Bronchial epithelial cell (primary cell): ENCODE measurements around the gene PCGF3. TPM values are rescaled to one million over a fixed set of nuclear protein-coding genes. Genes with fewer than 3 reads are reported as not detected.
A peak's percentile ranks its signal among the peaks of the same experiment; 100 is the strongest.
"Not testable (repeated sequence)": the region's sequence is repeated elsewhere in the genome, so short reads cannot be mapped to it uniquely, and the experiment has no call there.

ENCODE experiments used
- DNase-seq: peaks from one replicate; pipeline ENCODE4 v3.0.0-alpha.2; 2010; ENCODE audit warnings: low read depth
- FAIRE-seq: peaks from 2 replicates; lab custom pipeline; 2011; peaks lifted over from hg19 to GRCh38; lab: Jason Lieb, UNC
- H3K27me3 ChIP-seq: 2 replicates; pipeline ENCODE4 v1.5.1; 2011; ENCODE audit warnings: low read length; ENCODE audit not compliant: control insufficient read depth, insufficient read depth
- H3K36me3 ChIP-seq: 2 replicates; pipeline ENCODE4 v1.5.1; 2011; ENCODE audit warnings: low read length; ENCODE audit not compliant: control insufficient read depth, insufficient read depth
- H3K4me3 ChIP-seq: 2 replicates; pipeline ENCODE4 v1.5.1; 2011; ENCODE audit warnings: mild to moderate bottlenecking, low read depth, low read length, control low read depth
- CTCF ChIP-seq: IDR thresholded peaks from 2 replicates; pipeline ENCODE4 v1.5.1; 2011; ENCODE audit warnings: mild to moderate bottlenecking, moderate library complexity, low read length, control low read depth, inconsistent platforms; ENCODE audit not compliant: insufficient read depth, severe bottlenecking
- total RNA-seq: library from RNA; depleted of rRNA; stranded (reverse); fragments of >200 nt; gene quantifications from 2 replicates; pipeline ENCODE4 v1.2.1, GENCODE V29; 2014

Gene PCGF3
- total RNA-seq, 1 donor from 2014 or later: 30.5 TPM

DNA sequence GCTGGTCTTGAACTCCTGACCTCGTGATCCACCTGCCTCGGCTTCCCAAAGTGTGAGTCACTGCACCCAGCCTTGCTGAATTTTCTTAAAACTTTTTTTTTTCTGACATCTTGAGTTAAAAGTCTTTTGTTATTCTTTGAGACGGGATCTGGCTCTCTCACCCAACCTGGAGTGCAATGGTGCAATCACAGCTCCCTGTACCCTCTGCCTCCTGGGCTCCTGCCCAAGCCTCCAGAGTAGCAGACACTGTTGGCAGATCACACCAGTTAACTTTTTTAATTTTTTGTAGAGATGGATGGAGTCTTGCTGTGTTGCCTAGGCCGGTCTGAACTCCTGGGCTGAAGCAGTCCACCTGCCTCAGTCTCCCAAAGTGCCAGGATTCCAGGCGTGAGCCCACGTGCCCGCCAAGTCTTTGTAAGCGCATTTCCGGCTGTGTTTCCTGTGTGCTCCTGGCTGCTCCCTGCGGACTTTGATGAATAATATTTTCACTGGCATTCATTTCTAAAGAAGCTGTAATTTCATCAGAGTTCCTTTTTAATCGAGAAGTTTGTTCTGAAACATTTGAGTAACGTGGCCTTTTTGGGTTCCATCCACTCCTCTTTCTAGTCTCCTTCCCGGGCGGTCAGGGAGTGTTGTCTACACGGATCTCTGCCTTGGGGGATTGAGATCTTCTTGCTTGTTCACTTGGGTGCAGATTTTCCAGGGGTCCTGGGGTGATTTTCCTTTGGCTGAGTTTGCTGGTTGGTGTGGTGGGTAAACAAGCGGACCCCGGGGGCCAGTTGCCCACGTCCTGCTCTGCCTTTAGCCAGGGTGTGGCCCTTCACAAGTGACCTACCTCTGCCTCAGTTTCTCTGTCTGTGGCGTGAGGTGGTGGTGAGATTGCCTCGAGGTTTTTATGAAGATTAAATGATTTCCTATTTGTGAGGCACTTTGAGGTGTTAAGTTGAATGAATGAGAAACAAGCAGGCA lies 44.4 kb downstream of the PCGF3 start:
- peaks cover 25% of the 10 kb centered on the region for H3K36me3 ChIP-seq
- no peak for TF ChIP-seq CTCF
- FAIRE-seq (no peak), DNase-seq (no peak)
- no peaks in the 10 kb centered on the region for H3K27me3 ChIP-seq
- H3K4me3 ChIP-seq: no peak overlapping the region

GRCh38 chr4:751676-752075 lies 46.0 kb downstream of the PCGF3 start:
- no peak for FAIRE-seq
- no peak for TF ChIP-seq CTCF
- peaks cover 25% of the 10 kb centered on the region for H3K36me3 ChIP-seq

DNA sequence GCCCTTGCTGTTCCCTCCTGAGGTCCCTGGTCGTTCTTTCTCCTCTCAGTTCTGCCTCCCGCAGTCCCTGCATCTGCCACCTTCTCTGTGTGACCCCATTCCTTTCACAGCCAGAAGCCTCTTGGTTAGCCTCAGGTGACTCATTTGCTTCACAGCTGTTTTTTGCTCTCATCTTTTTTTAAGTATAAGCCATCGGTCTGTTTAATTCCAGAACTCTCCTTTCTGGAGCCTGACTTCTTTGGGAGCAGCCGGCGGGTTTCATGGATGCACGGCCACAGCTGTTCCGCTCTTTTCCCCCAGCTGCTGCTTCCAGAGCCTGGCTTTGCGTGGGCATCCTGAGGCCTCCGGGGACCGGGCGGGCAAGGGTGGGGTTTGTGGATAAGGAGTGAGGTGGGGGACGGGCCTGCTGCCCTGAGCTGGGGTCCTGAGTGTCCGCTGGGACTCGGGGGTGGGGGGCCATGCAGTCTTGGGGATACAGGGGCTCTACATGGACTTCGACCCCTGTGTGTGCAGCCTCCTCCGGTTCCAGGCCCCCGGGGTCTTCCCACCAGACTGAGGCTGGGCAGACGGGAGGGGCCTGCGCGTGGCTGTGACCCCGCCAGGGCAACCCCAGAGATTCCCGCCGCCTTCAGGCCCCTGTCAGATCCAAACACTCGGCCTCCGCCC lies 46.7 kb downstream of the PCGF3 start:
- peaks cover 27% of the 10 kb centered on the region for H3K36me3 ChIP-seq

More at GRCh38 chr4:751676-752075, 46.0 kb downstream of the PCGF3 start:
- DNase-seq: no peak
- Histone ChIP-seq H3K27me3 (no peaks in the 10 kb centered on the region), H3K4me3 (no peak overlapping the region)

DNA sequence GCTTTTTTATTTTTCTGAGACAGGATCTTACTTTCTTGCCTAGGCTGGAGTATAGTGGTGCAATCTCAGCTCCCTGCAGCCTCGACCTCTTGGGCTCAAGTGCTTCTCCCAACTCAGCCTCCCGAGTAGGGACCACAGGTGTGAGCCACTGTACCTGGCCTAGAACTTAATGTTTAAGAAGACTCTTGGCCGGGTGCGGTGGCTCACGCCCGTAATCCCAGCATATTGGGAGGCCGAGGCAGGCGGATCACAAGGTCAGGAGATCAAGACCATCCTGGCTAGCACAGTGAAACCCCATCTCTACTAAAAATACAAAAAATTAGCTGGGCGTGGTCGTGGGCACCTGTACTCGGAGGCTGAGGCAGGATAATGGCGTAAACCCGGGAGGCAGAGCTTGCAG lies 47.6 kb downstream of the PCGF3 start:
- not testable (repeated sequence) for FAIRE-seq, DNase-seq, H3K27me3 ChIP-seq, H3K4me3 ChIP-seq
- H3K36me3 ChIP-seq: peaks cover 27% of the 10 kb centered on the region

More for the DNA sequence above, 46.7 kb downstream of the PCGF3 start:
- H3K27me3 ChIP-seq: no peaks in the 10 kb centered on the region
- no peak for TF ChIP-seq CTCF
- FAIRE-seq (no peak), DNase-seq (no peak)
- H3K4me3 ChIP-seq: no peak overlapping the region

- TF ChIP-seq CTCF: no peak
- FAIRE-seq: peak; percentile 58
- peaks cover 24% of the 10 kb centered on the region for H3K36me3 ChIP-seq
- DNase-seq: no peak
- no peaks in the 10 kb centered on the region for H3K27me3 ChIP-seq
- no peak overlapping the region for H3K4me3 ChIP-seq
Observed at GRCh38 chr4:754221-755120, 48.8 kb downstream of the PCGF3 start.
